Lower leg skin (tissue), 4 donors: ENCODE results near the gene LCE5A. TPM values are rescaled to one million over a fixed set of nuclear protein-coding genes. Genes with fewer than 3 reads are reported as not detected.
"Not testable (repeated sequence)": the region's sequence is repeated elsewhere in the genome, so short reads cannot be mapped to it uniquely, and the experiment has no call there.

Source experiments
- DNase-seq, 2 donors: peaks; one replicate each; pipeline ENCODE4 v3.0.0-alpha.2; 2019; ENCODE audit warnings: low spot score in 2 of 2
- H3K4me3 ChIP-seq: fragments of 200-600 bp; sonication (generic); 2 replicates; pipeline ENCODE4 v1.5.1; 2017; ENCODE audit warnings: mild to moderate bottlenecking, low read depth; ENCODE audit not compliant: poor library complexity, severe bottlenecking
- POLR2A ChIP-seq, 2 donors: fragments of 450-650 bp; IDR thresholded peaks; one replicate each; pipeline ENCODE4 v1.6.1; 2016 to 2017; ENCODE audit warnings: antibody characterized with exemption in 2 of 2, mild to moderate bottlenecking in 1 of 2, moderate library complexity in 1 of 2
- WGBS, 2 donors: methylation state at CpG; one replicate each; pipeline ENCODE4 v1.1.5; 2018; 5-methylcytosine and 5-hydroxymethylcytosine counted together
- intact Hi-C: fragments of 100-400 bp; cut with DNase I; formaldehyde crosslinking; loops from one replicate; pipeline ENCODE4 v1.15.0; 2023; ENCODE audit warnings: low total_unique reads
- total RNA-seq, 4 donors: library from RNA; depleted of rRNA; stranded (reverse); fragments of >200 nt; gene quantifications; one replicate each; pipeline ENCODE4 v1.1.0, GENCODE V29; 2016
- TF ChIP-seq, protein P1 (sequence below), 3 donors: fragments of 450-650 bp; IDR thresholded peaks; one replicate each; pipeline ENCODE4 v1.5.1; 2016; ENCODE audit warnings: antibody characterized with exemption in 3 of 3, mild to moderate bottlenecking in 3 of 3, moderate library complexity in 2 of 3

Gene LCE5A
- total RNA-seq, 4 donors from 2014 or later: 154 to 612 (median 267) TPM

- 53 to 60% methylated on average over 9 to 10 of the region's 10 CpGs for WGBS, 2 donors
- intact Hi-C loops: no loop called here
- TF ChIP-seq, protein P1, sequence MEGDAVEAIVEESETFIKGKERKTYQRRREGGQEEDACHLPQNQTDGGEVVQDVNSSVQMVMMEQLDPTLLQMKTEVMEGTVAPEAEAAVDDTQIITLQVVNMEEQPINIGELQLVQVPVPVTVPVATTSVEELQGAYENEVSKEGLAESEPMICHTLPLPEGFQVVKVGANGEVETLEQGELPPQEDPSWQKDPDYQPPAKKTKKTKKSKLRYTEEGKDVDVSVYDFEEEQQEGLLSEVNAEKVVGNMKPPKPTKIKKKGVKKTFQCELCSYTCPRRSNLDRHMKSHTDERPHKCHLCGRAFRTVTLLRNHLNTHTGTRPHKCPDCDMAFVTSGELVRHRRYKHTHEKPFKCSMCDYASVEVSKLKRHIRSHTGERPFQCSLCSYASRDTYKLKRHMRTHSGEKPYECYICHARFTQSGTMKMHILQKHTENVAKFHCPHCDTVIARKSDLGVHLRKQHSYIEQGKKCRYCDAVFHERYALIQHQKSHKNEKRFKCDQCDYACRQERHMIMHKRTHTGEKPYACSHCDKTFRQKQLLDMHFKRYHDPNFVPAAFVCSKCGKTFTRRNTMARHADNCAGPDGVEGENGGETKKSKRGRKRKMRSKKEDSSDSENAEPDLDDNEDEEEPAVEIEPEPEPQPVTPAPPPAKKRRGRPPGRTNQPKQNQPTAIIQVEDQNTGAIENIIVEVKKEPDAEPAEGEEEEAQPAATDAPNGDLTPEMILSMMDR (IDR thresholded peaks at IDR 0.05): no peak
- no peak for TF ChIP-seq POLR2A (IDR thresholded peaks at IDR 0.05)
- no peak overlapping the region for H3K4me3 ChIP-seq
- DNase-seq: no peak
Observed at GRCh38 chr1:152479792-152480595, 30.6 kb upstream of the LCE5A start.

DNA sequence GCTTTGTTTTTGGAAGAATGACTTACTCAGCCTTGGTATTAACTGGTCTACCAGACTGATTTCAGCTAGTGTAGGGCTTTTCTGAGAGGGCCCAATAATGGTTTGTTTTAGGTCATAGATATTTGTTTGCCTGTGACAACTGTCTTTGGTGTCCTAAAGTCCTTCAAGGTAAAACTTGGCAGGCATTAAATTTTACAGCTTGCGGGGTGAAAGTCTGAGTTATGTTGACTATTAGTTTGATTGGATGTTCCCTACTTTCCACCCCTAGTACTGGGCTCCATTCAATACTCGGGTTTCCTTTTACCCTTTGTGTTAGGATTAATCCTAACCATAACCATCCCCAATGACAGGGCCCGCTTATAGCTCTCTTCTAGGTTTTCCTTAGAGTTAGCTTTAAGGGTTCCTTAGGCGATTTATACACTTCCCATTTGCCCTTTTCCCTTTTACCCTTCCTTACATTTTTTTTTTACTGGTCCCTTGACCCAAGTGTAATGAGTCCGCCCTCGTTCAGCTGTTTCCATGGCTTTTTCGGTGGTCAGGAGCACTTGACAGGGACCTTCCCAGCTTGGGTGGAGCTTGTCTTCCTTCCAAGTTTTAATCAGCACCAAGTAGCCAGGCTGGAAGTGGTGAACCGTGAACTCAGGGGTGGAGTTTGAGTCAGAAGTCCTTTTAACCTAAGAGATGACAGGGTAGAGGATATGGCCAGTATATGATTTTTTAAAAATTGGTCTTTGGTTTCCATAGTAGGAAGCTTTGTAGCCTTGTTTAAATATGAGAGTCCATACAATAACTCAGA lies 28.5 kb upstream of the LCE5A start:
- intact Hi-C loops: no loop called here
- TF ChIP-seq POLR2A (IDR thresholded peaks at IDR 0.05): no peak
- TF ChIP-seq, protein P1 (IDR thresholded peaks at IDR 0.05): no peak
- no peak for DNase-seq
- 78 to 79% methylated on average over 8 of the region's 8 CpGs for WGBS, 2 donors
- no peak overlapping the region for H3K4me3 ChIP-seq

DNA sequence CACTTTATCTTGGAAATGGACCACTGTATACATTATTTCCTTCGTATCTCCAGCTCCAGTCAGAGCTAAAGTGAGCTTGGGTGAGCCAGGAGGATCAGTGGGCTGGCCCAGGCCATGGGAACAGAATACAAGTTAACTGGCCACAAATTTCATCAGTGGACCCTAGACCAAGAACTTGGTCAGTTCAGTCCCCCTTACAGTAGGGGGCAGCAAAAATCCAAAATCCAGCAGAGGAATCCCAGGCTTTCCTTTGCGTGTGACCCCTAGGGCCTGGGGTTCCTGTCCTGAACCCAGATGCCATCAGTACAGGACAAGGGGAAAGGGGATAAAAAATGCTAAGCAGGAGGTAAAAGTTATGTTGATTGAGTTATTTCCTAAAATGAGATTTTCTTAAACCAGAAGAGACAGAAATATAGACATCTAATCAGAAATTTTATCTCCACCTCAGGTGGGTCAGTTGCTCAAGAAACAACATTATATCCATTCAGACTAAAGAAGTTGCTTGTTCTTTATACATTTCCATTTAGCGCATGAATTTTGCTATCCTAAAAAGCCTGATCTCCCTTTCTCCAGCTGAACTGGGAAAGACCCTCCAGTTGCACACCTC lies 24.1 kb upstream of the LCE5A start:
- intact Hi-C loops: no loop called here
- WGBS, 2 donors: 78 to 79% methylated on average over 3 of the region's 3 CpGs
- no peak for TF ChIP-seq POLR2A (IDR thresholded peaks at IDR 0.05)
- H3K4me3 ChIP-seq: no peak overlapping the region
- no peak for DNase-seq

DNA sequence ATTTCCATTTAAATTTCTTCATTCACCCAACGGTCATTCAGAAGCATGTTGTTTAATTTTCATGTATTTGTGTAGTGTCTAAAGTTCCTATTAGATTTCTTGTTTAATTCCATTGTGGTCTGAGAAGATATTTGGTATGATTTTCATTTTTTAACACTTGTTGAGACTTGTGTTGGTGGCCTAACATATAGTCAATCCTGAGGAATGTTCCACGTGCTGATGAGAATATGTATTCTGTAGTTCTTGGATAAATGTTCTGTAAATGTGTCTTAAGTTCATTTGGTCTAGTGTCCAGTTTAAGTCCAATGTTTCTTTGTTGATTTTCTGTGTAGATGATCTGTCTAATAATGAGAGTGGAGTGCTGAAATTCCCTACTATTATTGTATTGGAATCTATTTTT lies 22.7 kb upstream of the LCE5A start:
- intact Hi-C loops: no loop called here
- 58 to 64% methylated on average over 2 of the region's 2 CpGs for WGBS, 2 donors

GRCh38 chr1:152491537-152491936 lies 19.1 kb upstream of the LCE5A start:
- DNase-seq, H3K4me3 ChIP-seq, intact Hi-C loops: not testable (repeated sequence)

More for the DNA sequence above, 22.7 kb upstream of the LCE5A start:
- DNase-seq: no peak
- no peak overlapping the region for H3K4me3 ChIP-seq
- TF ChIP-seq, protein P1 (IDR thresholded peaks at IDR 0.05): no peak
- no peak for TF ChIP-seq POLR2A (IDR thresholded peaks at IDR 0.05)

DNA sequence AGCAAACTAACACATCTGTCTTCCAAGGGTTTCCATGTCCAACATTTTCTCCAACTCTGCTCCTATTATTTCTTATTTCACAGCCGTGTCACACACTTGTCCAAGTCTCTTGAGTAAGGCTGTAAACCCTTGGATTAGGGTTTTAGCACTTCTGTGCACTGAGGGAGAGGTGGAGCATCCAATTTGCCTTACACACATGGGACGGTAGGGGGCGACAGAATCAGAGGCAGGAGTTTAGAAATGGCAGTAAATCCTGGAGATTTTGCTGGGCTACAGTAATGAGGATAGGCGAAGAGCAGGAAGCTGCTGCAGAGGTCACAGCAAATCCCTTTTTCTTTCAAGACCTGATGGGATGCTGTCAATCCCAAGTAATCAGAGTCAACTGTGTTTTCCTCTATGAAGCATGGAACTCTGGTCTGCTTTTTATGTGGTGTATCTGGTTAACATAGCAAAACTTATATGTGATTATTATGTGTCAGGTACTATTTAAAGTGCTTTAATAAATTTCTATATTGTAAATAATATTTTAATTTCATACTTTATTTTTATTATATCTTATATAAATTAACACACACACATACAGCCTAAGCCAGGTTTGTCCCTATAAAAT lies 15.4 kb upstream of the LCE5A start:
- DNase-seq: no peak
- H3K4me3 ChIP-seq: no peak overlapping the region
- no peak for TF ChIP-seq POLR2A (IDR thresholded peaks at IDR 0.05)
- TF ChIP-seq, protein P1 (IDR thresholded peaks at IDR 0.05): no peak
- 53 to 78% methylated on average over 4 of the region's 4 CpGs for WGBS, 2 donors
- intact Hi-C loops: no loop called here
